Activated naive CD4-positive, alpha-beta T cell treated with anti-CD3 and anti-CD28 coated beads, Interleukin-2, amount 50 U/mL, for 16 hours (primary cell): ENCODE results near the gene MAN2A1.
"Not testable (repeated sequence)": the region's sequence is repeated elsewhere in the genome, so short reads cannot be mapped to it uniquely, and the experiment has no call there.

ENCODE experiments used
- DNase-seq: peaks from one replicate; pipeline ENCODE4 v3.0.0-alpha.2; 2020

The MAN2A1 gene

DNA sequence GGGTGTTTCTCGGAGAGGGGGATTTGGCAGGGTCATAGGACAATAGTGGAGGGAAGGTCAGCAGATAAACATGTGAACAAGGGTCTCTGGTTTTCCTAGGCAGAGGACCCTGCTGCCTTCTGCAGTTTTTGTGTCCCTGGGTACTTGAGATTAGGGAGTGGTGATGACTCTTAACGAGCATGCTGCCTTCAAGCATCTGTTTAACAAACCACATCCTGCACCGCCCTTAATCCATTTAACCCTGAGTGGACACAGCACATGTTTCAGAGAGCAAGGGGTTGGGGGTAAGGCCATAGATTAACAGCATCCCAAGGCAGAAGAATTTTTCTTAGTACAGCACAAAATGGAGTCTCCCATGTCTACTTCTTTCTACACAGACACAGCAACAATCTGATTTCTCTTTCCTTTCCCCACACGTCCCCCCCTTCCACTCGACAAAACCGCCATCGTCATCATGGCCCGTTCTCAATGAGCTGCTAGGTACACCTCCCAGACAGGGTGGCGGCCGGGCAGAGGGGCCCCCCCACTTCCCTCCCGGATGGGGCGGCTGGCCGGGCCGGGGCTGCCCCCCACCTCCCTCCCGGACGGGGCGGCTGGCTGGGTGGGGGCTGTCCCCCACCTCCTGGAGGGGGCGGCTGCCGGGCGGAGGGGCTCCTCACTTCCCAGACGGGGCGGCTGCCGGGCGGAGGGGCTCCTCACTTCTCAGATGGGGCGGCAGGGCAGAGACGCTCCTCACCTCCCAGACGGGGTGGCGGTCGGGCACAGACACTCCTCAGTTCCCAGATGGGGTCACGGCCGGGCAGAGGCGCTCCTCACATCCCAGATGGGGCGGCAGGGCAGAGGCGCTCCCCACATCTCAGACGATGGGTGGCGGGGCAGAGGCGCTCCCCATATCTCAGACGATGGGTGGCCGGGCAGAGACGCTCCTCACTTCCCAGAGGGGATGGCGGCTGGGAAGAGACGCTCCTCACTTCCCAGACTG lies 142.8 kb downstream of the MAN2A1 start:
- DNase-seq: not testable (repeated sequence)

DNA sequence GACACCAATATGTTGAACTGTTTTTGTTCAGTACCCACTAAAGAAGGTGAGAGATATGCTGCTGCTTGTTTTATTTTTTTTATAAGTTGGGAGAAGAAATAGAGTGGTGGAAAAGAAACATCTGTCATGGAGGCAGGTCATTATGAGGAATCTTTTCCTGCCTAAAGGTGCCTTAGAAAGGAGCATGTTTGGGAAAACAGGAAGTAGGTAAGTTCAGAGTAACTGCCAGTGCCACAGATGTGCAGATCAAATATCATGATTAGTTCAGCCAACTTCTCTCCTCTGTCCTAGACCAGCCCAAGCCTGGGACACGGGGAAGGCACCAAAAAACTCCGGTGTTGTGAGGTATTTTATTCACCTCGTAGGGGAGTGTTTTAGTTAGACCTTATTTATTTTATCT lies 144.2 kb downstream of the MAN2A1 start:
- no peak for DNase-seq

DNA sequence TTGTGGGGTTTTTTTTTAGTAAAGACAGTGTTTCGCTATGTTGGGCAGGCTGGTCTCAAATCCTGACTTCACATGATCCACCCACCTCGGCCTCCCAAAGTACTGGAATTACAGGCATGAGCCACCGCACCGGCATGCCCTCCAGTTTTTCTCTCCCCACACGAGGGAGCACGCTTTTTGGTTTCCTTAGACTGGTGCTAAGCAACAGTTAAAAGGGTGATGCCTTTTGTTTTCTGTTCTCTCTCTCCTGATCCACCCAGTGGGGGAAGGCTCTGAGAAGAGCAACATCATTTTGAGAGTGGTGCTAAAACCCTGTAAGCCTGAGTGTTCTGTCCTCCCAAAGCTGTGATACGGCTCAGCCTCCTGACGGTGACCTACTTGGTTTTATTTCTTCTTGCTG lies 146.6 kb downstream of the MAN2A1 start:
- no peak for DNase-seq

GRCh38 chr5:109837231-109837861 lies 147.6 kb downstream of the MAN2A1 start:
- DNase-seq: no peak

- no peak for DNase-seq
These were observed 148.4 kb downstream of the MAN2A1 start for GRCh38 chr5:109838157-109838556.

GRCh38 chr5:109844148-109844547 lies 154.4 kb downstream of the MAN2A1 start:
- DNase-seq: no peak

DNA sequence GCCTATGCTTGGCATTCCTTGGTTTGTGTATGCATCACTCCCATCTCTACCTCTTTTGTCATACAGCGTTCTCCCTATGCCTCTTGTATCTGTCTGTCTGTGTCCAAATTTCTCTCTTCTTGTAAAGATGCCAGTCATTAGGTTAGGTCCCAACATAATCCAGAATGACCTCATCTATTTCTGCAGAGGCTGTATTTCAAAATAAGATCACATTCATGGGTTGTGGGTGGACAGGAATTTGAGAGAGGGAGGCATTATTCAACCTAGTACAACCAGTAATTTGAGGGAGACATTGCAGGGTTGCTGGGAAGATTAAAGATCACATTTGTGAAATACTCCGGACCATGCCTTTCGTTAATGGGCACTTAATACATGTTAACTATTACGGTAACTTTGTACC lies 155.0 kb downstream of the MAN2A1 start:
- DNase-seq: no peak

DNA sequence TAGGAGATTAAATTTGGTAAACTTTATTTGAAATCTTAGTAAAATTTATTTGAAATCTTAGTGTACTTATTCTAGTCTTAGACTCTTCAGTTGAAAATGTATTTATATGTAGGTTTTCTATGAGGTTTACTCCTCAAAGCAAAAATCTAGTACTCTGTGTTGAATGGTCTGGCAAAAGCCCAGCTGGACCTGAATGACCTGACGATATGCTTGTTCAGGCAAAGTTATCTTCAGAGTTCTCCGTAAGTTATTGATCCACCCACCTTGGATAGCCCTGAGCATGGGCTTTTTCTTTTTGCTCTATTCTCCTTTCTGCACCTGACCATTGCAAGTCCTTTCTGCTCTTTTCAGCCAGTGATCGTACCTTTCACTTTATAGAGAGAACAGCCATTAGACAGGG lies 158.4 kb downstream of the MAN2A1 start:
- DNase-seq: no peak

- no peak for DNase-seq
These were observed 159.9 kb downstream of the MAN2A1 start for GRCh38 chr5:109849478-109850088.

GRCh38 chr5:109852371-109853155 lies 162.8 kb downstream of the MAN2A1 start:
- no peak for DNase-seq

DNA sequence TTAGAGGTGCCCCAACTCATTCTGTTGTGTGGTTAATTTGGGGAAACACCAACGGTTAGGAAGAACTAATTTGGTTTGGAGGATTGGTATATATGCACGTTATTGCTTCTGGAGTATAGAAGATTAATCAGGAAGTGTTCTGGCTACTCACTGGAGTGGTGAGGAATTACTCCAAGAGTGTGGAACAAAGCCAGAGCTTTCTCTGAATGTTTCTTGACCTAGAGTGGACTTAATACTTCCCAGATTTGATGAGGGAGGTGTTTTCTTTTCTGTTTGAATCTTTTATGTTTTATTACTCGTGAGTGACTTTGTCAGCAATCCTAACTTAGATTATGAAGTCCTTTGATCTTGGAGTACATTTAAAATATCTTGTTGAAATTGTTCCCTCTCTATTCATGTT lies 163.7 kb downstream of the MAN2A1 start:
- no peak for DNase-seq

DNA sequence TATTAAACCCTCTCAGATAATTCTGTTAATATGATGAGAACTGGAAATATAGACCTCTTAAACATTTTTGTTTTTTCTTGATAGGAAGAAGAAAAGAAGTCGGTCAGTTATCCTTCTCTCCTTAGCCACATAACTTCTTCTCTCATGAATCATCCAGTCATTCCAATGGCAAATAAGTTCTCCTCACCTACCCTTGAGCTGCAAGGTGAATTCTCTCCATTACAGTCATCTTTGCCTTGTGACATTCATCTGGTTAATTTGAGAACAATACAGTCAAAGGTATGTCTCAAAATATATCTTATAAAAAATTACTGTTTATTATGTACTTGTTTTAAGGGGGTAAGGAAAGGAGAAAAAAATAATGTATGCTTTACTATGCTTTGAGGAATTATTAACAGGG lies 165.3 kb downstream of the MAN2A1 start:
- no peak for DNase-seq

DNA sequence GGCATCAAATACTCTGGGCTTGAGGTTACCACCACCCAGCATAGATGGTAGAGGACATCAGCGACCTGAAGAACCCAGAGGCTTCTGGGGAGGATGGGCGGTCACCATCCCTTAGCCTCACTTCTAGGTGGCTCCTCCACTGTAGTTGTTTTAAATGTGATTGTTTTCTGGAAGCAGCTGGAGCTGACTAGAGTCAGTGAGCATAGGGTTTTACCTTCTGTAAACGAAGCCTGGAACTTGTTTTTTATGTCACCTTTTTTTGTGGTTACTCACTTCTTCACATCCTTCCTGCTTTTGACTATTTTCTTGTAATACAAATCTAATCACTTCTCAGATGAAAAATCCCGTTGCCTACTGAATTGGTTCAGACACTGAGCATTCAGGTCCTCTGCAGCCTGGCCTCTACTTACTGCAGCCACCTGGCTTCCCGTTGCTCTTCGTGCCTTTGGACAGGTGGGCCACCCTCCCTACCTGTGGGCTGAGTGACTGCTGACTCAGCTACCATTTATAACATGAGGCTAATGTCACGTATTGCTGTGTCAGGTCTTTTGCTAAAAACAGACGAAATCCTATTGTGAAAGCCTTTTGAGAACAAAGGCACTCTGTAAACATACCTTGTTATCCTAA lies 167.8 kb downstream of the MAN2A1 start:
- no peak for DNase-seq

DNA sequence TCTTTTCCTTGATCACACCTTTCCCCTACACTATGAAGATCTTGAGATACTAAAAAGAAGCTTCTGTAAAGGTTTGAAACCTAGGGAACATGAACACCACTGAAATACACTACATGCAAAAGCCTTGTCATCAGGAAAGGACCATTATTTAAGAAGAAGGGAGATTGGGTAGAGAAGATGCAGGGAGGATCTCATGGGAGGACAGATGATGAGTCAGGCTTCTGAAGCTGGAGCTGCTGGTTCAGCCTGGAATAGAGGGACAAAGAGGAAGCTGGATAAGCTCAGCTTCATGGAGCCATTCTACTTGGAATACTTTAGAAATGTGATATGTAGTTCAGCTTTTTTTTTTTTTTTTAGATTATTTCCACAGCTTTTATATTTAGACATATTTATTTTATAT lies 169.8 kb downstream of the MAN2A1 start:
- no peak for DNase-seq

DNA sequence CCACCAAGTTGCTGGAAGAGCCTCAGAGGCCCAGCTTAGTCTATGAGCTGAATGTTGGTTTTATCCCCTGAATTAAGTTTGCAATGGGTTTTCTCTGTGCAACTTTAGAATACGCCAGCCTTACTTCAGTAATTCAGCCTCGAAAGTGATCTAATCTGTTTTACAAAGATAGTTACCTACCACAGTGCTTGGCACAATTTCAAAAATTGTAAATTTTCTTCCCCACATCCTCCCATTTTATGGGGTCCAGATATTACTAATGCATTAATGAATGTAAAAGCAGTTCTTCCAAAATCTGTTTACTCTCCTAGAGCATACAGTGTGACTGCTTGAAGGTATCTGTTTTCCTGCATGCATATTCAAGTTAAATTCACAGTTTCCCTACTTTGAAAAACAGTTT lies 172.6 kb downstream of the MAN2A1 start:
- DNase-seq: no peak

GRCh38 chr5:109863752-109864151 lies 174.0 kb downstream of the MAN2A1 start:
- no peak for DNase-seq

DNA sequence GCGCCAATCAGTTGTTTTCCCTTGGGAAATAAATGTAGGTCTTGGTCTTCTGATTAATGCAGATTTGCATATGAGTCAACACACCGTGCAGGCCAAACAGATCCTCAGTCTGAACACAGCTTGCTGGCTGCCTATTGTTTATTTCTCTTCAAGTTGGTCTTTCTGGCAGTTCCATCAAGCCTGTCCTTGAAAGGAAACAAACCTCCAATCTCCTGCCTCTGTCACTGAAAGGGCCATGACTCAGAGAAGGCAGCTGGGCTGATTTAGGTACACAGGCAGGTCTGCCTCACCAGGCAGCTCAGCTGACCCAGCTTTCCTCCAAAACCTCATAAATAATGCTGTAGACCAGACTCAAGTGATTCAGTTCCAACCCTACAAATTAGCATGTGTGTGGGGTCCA lies 175.9 kb downstream of the MAN2A1 start:
- no peak for DNase-seq

GRCh38 chr5:109866051-109866450 lies 176.3 kb downstream of the MAN2A1 start:
- DNase-seq: no peak

DNA sequence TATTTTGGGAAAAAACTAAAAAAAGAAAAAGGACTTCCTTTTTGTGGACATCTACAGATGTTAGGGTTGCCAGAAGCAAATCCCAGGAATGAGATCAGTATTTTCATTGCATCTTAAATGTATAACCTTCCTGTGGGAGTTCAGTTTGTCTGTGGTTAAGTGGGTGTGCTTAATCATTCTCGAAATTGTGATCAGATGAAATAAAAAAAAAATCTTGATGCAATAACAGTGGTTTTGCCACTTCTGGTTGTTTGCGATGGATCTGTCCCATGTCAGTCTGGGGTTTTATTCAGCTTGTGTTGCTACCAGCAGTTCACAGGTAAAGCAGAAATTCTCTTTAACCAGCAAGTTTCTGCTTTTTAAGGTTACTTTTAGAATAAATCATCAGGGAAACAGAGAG lies 179.0 kb downstream of the MAN2A1 start:
- no peak for DNase-seq

- no peak for DNase-seq
These were observed 184.0 kb downstream of the MAN2A1 start for GRCh38 chr5:109873687-109874086.

GRCh38 chr5:109874108-109874507 lies 184.4 kb downstream of the MAN2A1 start:
- no peak for DNase-seq

GRCh38 chr5:109876030-109876725 lies 186.5 kb downstream of the MAN2A1 start:
- no peak for DNase-seq
